K562 (cell line): ENCODE results near the gene CNTD1. TPM values are rescaled to one million over a fixed set of nuclear protein-coding genes. Genes with fewer than 3 reads are reported as not detected.

ENCODE experiments used
- ATAC-seq: fragments of 200-7000 bp; cut with Tn5 transposase; 3 replicates; pipeline ENCODE4 v1.9.1; 2020; ENCODE audit warnings: moderate library complexity
- BruUV-seq: library from RNA; stranded (reverse); fragments of 400-500 nt; replicated peaks from 2 replicates; lab custom pipeline; 2021; lab: Mats Ljungman, UMichigan
- CTCF ChIA-PET: fragments of 300-600 bp; formaldehyde crosslinking; extraction: SDS; loops from one replicate; lab custom pipeline; 2021; ENCODE audit warnings: low intra/inter-chr PET ratio; lab: Yijun Ruan, JAX
- POLR2A ChIA-PET: fragments of 300-600, 350-650 bp; sonication (Branson Sonifier 250); formaldehyde crosslinking; extraction: SDS; loops from one replicate; lab custom pipeline; 2021; ENCODE audit warnings: antibody characterized with exemption, inconsistent platforms; lab: Yijun Ruan, JAX
- DNase-seq, 4 experiments: peaks; one replicate each; pipeline versions ENCODE4 v3.0.0 to v3.0.0-alpha.2; 2011 to 2018; ENCODE audit warnings: low spot score in 3 of 4, mixed read lengths in 3 of 4; ENCODE audit errors: extremely low read depth in 1 of 4
- FAIRE-seq: peaks from 2 replicates; lab custom pipeline; 2011; peaks lifted over from hg19 to GRCh38; lab: Jason Lieb, UNC
- H2AFZ ChIP-seq: 2 replicates; pipeline ENCODE4 v1.6.0; 2011; ENCODE audit warnings: low read depth, low read length, control low read depth, inconsistent platforms
- H3K27ac ChIP-seq: fragments of 200-600 bp; 3 replicates; pipeline ENCODE4 v1.8.0; 2011; ENCODE audit warnings: low read depth, mild to moderate bottlenecking, control low read depth, inconsistent platforms, low read length, moderate library complexity, mixed read lengths; ENCODE audit errors: extremely low read depth
- H3K27me3 ChIP-seq, 2 experiments: fragments of 300-600 bp in 1 of 2; 2 replicates in 1 of 2; 3 replicates in 1 of 2; pipeline versions ENCODE4 v1.6.0 to v1.8.0; 2011; ENCODE audit warnings: inconsistent platforms in 2 of 2, low read length in 2 of 2, mild to moderate bottlenecking in 1 of 2, mixed read lengths in 1 of 2, moderate library complexity in 1 of 2; ENCODE audit not compliant: control insufficient read depth in 2 of 2, insufficient read depth in 2 of 2
- H3K36me3 ChIP-seq: fragments of 300-600 bp; 3 replicates; pipeline ENCODE4 v1.8.0; 2011; ENCODE audit warnings: mild to moderate bottlenecking, low read length, inconsistent platforms; ENCODE audit not compliant: control insufficient read depth, insufficient read depth
- H3K4me1 ChIP-seq, 2 experiments: fragments of 200-600 bp in 1 of 2; replicated peaks in 1 of 2; 2 replicates in 1 of 2; 3 replicates in 1 of 2; pipeline versions ENCODE4 v1.5.1 to v1.8.0; 2011; ENCODE audit warnings: inconsistent platforms in 2 of 2, low read length in 2 of 2, mild to moderate bottlenecking in 1 of 2, mixed read lengths in 1 of 2, moderate library complexity in 1 of 2; ENCODE audit not compliant: control insufficient read depth in 2 of 2, insufficient read depth in 2 of 2
- H3K4me2 ChIP-seq: 2 replicates; pipeline ENCODE4 v1.6.1; 2011; ENCODE audit warnings: low read length, control low read depth, inconsistent platforms, mixed read lengths; ENCODE audit not compliant: insufficient read depth
- H3K4me3 ChIP-seq: fragments of 200-600 bp; sonication (generic), shearing (Covaris generic); 2 replicates; pipeline ENCODE4 v1.5.1; 2016; ENCODE audit warnings: control low read depth, inconsistent platforms
- H3K79me2 ChIP-seq: fragments of 200-600 bp; 3 replicates; pipeline ENCODE4 v1.8.0; 2011; ENCODE audit warnings: low read length, inconsistent platforms; ENCODE audit not compliant: control insufficient read depth, insufficient read depth
- H3K9ac ChIP-seq, 2 experiments: 2 replicates each; pipeline versions ENCODE4 v1.6.0 to v1.6.1; 2011; ENCODE audit warnings: low read depth in 2 of 2, low read length in 2 of 2, control low read depth in 1 of 2, inconsistent platforms in 1 of 2, mild to moderate bottlenecking in 1 of 2, mixed read lengths in 1 of 2; ENCODE audit not compliant: insufficient read depth in 1 of 2
- H3K9me1 ChIP-seq: one replicate; pipeline ENCODE4 v1.6.0; 2011; ENCODE audit warnings: inconsistent platforms, mild to moderate bottlenecking, low read length, moderate library complexity; ENCODE audit not compliant: control insufficient read depth, insufficient read depth
- H3K9me3 ChIP-seq: replicated peaks from 2 replicates; pipeline ENCODE4 v1.5.1; 2011; ENCODE audit warnings: low read depth, low read length, inconsistent platforms; ENCODE audit not compliant: control insufficient read depth, insufficient read depth
- H4K20me1 ChIP-seq: replicated peaks from 2 replicates; pipeline ENCODE4 v1.6.1; 2011; ENCODE audit warnings: low read length, inconsistent platforms, mixed read lengths; ENCODE audit not compliant: control insufficient read depth, insufficient read depth
- BHLHE40 ChIP-seq: IDR thresholded peaks from 2 replicates; pipeline ENCODE4 v1.6.1; 2011; ENCODE audit warnings: low read length, improper control_type of control experiment
- PML ChIP-seq: IDR thresholded peaks from 2 replicates; pipeline ENCODE4 v1.6.1; 2012; ENCODE audit warnings: low read length, inconsistent platforms
- POLR2AphosphoS2 ChIP-seq: IDR thresholded peaks from 2 replicates; pipeline ENCODE4 v1.6.1; 2012; ENCODE audit warnings: low read length, improper control_type of control experiment
- PYGO2 ChIP-seq: fragments of 450-650 bp; IDR thresholded peaks from 2 replicates; pipeline ENCODE4 v1.6.1; 2016; ENCODE audit warnings: mild to moderate bottlenecking, missing genetic modification characterization, moderate library complexity, missing compliant biosample characterization
- WGBS: fragments of 100-300 bp; shearing (Covaris generic); methylation state at CpG from one replicate; pipeline ENCODE4 v1.1.6; 2016; ENCODE audit warnings: low coverage, mixed read lengths; ENCODE audit not compliant: insufficient coverage; ENCODE audit errors: missing lambda C conversion rate; 5-methylcytosine and 5-hydroxymethylcytosine counted together
- in situ Hi-C: fragments of 300-500 bp; cut with MboI; formaldehyde crosslinking; loops from 4 replicates; pipeline ENCODE4 v1.15.0; 2018; ENCODE audit warnings: inconsistent platforms, mixed read lengths
- intact Hi-C: fragments of 100-400 bp; cut with micrococcal nuclease; formaldehyde crosslinking; loops from 2 replicates; pipeline ENCODE4 v1.14.2; 2022
- polyA plus RNA-seq, 8 experiments: library from polyadenylated mRNA; depleted of rRNA in 4 of 8; stranded (reverse) in 5 of 8; unstranded in 3 of 8; fragments of >200 nt; fragmentation: Nextera tagmentation in 2 of 8; fragmentation: Illumina TruSeq in 1 of 8; extraction: Ambion mirVana in 2 of 8; extraction: Trizol in 1 of 8; gene quantifications; 2 replicates each; pipeline versions ENCODE4 v1.2.1 to v1.2.3, GENCODE V29; 2011 to 2014; ENCODE audit warnings: inconsistent platforms in 1 of 8, missing spikeins in 1 of 8
- total RNA-seq, 7 experiments: library from RNA; depleted of rRNA in 6 of 7; stranded (reverse); fragments of >200 nt in 6 of 7; fragmentation: Illumina TruSeq in 2 of 7; extraction: Trizol in 2 of 7; gene quantifications; 2 replicates each; pipeline versions ENCODE4 v1.2.1 to v1.2.3, GENCODE V29; 2011 to 2021; ENCODE audit warnings: low replicate concordance in 1 of 7
- TF ChIP-seq, protein P1 (sequence below): conservative IDR thresholded peaks from 2 replicates; pipeline ENCODE4 v1.6.1; 2011; ENCODE audit warnings: low read depth, mild to moderate bottlenecking, low read length; ENCODE audit not compliant: control insufficient read depth

Gene CNTD1
- total and polyA plus RNA-seq, 9 of the 15 experiments (the other 6 are each of a cell fraction or from before 2014, with no cell fraction given), result 0.12 to 0.86 (median 0.41) TPM; not detected in 1

DNA sequence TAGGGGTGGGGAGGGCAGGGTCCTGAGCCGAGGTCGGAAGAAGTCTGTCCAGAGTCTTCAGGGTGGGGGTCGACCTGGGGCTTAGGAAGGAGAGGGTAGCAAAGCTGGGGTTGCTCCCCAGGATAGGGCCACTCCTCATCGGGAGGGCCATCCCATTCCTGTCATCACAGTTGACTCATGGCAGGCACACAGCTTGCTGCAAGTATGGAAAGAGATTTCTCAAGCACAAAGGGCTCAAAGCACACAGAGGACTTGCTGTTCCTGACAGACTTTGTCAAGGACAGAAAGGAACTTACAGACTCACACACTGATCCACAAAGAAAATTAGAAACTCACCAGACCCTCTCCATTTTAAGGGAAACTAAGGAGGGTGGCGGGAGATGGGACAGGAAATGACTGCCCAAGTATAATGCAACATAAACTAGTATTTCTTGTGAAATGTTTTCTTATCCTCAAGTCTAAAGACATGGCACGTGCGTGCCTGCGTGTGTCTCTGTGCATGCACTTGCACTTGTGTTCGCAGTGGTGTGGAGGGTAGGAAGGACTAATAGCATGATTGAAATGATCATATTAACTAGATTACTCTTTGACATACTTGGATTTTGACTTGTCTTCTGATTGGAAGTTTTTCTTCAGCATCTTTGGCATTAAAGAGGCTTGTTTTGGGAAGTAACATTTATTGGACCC lies 48.1 kb downstream of the CNTD1 start:
- 44% methylated on average over 9 of the region's 9 CpGs for WGBS
- ATAC-seq (no peak), FAIRE-seq (peak; percentile 29), DNase-seq (peak in 1 of 4 experiments; percentile 18)
- H3K27ac ChIP-seq, result no peak overlapping the region
- BruUV-seq, result no TSS peak
- H3K4me1 ChIP-seq, result peaks cover 3 to 10% of the 10 kb centered on the region in 2 experiments; a peak in 3 of 5 replicates
- no peak overlapping the region for H2AFZ ChIP-seq
- 0 out of 2 replicates have a peak, but pooled peaks cover 2% of the 10 kb centered on the region for H4K20me1 ChIP-seq
- in situ Hi-C loops (no loop called here), intact Hi-C loops (no loop called here)
- CTCF ChIA-PET, result interaction anchor here (1.1 to 4.7 kb wide), 2 partner anchors 87 to 91 kb away, joined by 3 to 37 read pairs; no protein-coding TSS in a partner anchor
- H3K9ac ChIP-seq, result no peak overlapping the region
- TF ChIP-seq, protein P1, sequence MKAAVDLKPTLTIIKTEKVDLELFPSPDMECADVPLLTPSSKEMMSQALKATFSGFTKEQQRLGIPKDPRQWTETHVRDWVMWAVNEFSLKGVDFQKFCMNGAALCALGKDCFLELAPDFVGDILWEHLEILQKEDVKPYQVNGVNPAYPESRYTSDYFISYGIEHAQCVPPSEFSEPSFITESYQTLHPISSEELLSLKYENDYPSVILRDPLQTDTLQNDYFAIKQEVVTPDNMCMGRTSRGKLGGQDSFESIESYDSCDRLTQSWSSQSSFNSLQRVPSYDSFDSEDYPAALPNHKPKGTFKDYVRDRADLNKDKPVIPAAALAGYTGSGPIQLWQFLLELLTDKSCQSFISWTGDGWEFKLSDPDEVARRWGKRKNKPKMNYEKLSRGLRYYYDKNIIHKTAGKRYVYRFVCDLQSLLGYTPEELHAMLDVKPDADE, result no peak
- TF ChIP-seq BHLHE40 (0 out of 2 replicates have a peak, but pooled peaks have one; percentile 25), PYGO2 (no peak), POLR2AphosphoS2 (peak; percentile 62; the same call in 1 of the 2 replicates), PML (no peak)
- H3K9me1 ChIP-seq, result no peaks in the 10 kb centered on the region
- POLR2A ChIA-PET, result interaction anchor here (1.1 to 1.8 kb wide), 5 partner anchors 9 to 151 kb away, joined by 4 to 8 read pairs (median 5); partner anchors contain the start of gene RPL27
- H3K36me3 ChIP-seq, result peaks cover 41% of the 10 kb centered on the region
- no peak overlapping the region for H3K4me3 ChIP-seq
- no peaks in the 10 kb centered on the region; the same call in 2 of the 3 replicates for H3K79me2 ChIP-seq
- H3K4me2 ChIP-seq, result no peak overlapping the region
- H3K27me3 ChIP-seq, result no peaks in the 10 kb centered on the region
- no peaks in the 10 kb centered on the region for H3K9me3 ChIP-seq
